SK-N-SH (cell line): ENCODE data around the gene CSRNP3.

Source experiments
- CTCF ChIP-seq: fragments of 200-600 bp; sonication (generic); IDR thresholded peaks from 2 replicates; pipeline ENCODE4 v1.6.1; 2017; ENCODE audit warnings: antibody characterized with exemption, mild to moderate bottlenecking, moderate library complexity
- ELF1 ChIP-seq: IDR thresholded peaks from 2 replicates; pipeline ENCODE4 v1.4.0; 2012
- EP300 ChIP-seq, 2 experiments: IDR thresholded peaks; 2 replicates each; pipeline versions ENCODE4 v1.4.0 to v1.6.1; 2012; ENCODE audit warnings: borderline replicate concordance in 1 of 2, low read depth in 1 of 2, low read length in 1 of 2
- FOXM1 ChIP-seq: IDR thresholded peaks from 2 replicates; pipeline ENCODE4 v1.4.0; 2012; ENCODE audit warnings: low read depth, mild to moderate bottlenecking
- JUND ChIP-seq: IDR thresholded peaks from 2 replicates; pipeline ENCODE4 v1.4.0; 2012
- MEF2A ChIP-seq: IDR thresholded peaks from 2 replicates; pipeline ENCODE4 v1.4.0; 2012; ENCODE audit warnings: low read depth, borderline replicate concordance
- SMC3 ChIP-seq: IDR thresholded peaks from 2 replicates; pipeline ENCODE4 v1.6.1; 2012; ENCODE audit warnings: low read depth, low read length, improper control_type of control experiment
- TAF1 ChIP-seq: IDR thresholded peaks from 2 replicates; pipeline ENCODE4 v1.6.1; 2012; ENCODE audit warnings: low read depth, mild to moderate bottlenecking, low read length, moderate library complexity, borderline replicate concordance
- USF1 ChIP-seq: IDR thresholded peaks from 2 replicates; pipeline ENCODE4 v1.4.0; 2012; ENCODE audit warnings: low read depth, borderline replicate concordance
- TF ChIP-seq, protein P1 (sequence below): IDR thresholded peaks from 2 replicates; pipeline ENCODE4 v1.4.0; 2012; ENCODE audit warnings: low read depth

GRCh38 chr2:165475277-165476004 is 5.9 kb downstream of the CSRNP3 start:
- TF ChIP-seq MEF2A: no peak
- TF ChIP-seq FOXM1: no peak
- no peak for TF ChIP-seq CTCF
- TF ChIP-seq, protein P1, sequence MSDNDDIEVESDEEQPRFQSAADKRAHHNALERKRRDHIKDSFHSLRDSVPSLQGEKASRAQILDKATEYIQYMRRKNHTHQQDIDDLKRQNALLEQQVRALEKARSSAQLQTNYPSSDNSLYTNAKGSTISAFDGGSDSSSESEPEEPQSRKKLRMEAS: no peak
- TF ChIP-seq SMC3: no peak
- TF ChIP-seq JUND: no peak
- no peak for TF ChIP-seq TAF1
- TF ChIP-seq USF1: no peak
- peak in 1 of 2 experiments; percentile 57; a peak in 2 of 4 replicates for TF ChIP-seq EP300 (IDR thresholded peaks at IDR 0.05; ENCODE audit: borderline replicate concordance in 1 of 2, low read depth in 1 of 2, low read length in 1 of 2)
- TF ChIP-seq ELF1: no peak
